SKM-1 treated with dmso at 0.1 percent for 144 hours (cell line): ENCODE measurements around the gene SLC36A3.
A peak's percentile ranks its signal among the peaks of the same experiment; 100 is the strongest.
"Not testable (repeated sequence)": the region's sequence is repeated elsewhere in the genome, so short reads cannot be mapped to it uniquely, and the experiment has no call there.

Experiments
- DNase-seq: peaks from one replicate; lab custom pipeline; 2025; ENCODE audit not compliant: unreplicated experiment; lab: John Stamatoyannopoulos, UW

Gene SLC36A3

DNA sequence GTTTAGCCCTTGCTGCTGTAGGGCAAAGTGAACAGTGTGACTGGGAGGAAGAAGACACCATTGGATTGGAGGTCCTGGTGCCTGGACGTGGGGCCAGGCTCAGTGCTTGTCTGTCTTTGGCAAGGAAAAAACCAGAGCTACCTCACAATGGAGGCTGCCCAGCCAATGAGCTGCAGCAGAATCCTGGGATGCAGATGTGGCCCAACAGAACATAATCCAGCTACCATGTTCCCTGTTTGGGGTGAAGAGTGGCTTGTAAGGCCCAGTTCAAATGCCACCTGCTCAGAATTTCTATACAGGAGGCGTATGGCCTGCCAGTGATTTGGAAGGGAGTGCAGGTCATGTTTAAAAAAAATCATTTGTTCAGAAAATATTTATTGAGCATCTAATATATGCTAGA lies at the start of gene SLC36A3:
SLC36A3 (minus strand) TSS at position 101 of the 400 bp plus-strand sequence. CDS start 412 bp downstream, outside the sequence.
- no peak for DNase-seq

DNA sequence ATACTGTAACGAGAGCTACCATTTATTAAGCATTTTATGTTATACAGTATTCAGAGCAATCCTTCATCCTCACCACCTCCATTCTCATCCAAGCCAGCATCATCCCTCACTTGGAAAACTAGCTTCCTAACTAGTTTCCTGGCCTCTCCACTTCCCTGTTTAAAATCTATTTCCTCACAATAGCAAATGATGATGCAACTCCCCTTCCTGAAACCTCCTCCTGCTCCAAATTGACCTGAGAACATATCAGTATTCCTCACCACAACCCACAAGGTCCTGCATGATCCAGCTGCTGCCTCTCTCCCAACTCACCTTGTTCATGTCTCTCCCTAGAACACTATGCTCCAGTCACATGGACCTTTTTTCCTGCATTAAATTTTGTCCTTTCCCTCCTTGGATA lies 48.1 kb upstream of the SLC36A3 start:
- DNase-seq: peak; percentile 29

DNA sequence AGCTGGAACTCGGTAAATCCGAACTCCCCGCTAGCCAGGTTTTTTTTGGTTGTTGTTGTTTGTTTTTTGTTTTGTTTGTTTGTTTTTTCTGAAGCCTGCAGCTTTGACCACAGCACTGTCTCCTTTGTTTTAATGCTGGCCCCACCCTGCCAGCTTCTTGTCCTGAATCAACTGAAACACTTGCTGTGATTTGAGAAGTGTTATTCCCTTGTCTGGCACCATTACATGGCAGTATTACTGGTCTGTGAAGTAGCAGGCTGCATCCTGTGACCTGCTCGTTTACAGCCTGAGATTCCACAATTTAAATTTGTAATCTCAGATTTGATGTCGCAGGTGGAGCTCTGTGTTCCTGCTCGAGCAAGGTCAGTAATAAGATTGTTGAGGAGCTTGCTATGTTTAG lies 45.2 kb upstream of the SLC36A3 start:
- no peak for DNase-seq

- no peak for DNase-seq
Observed at GRCh38 chr5:151347369-151347768, 43.8 kb upstream of the SLC36A3 start, which contains the start of gene SLC36A2. Gene SLC36A2 (minus strand): TSS chr5:151347559. CDS start chr5:151347460, 99 bp downstream.

- DNase-seq: no peak
Observed at GRCh38 chr5:151345808-151346478, 42.4 kb upstream of the SLC36A3 start.

GRCh38 chr5:151345187-151345807 lies 41.7 kb upstream of the SLC36A3 start:
- no peak for DNase-seq

GRCh38 chr5:151344088-151344487 lies 40.5 kb upstream of the SLC36A3 start:
- no peak for DNase-seq

GRCh38 chr5:151340004-151340403 lies 36.4 kb upstream of the SLC36A3 start:
- no peak for DNase-seq

DNA sequence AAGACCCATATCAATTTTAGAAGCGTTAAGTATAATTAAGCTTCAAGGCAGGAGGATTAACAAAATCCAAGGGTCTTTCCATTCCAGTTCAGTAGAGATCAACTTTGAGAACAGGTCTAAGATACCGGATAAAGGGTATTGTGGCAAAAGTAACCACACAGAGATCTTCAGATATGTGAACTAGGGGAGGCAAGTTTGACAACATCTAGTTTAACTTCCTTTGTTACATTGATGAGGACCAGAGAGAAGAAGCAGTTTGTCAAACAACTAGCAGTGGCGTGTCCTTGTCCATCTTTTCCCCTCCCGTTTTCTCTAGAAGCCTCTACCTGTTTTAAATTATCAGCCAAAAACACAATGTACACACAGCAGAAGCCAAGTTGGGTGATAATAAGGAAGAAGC lies 35.2 kb upstream of the SLC36A3 start:
- no peak for DNase-seq

GRCh38 chr5:151332857-151333256 lies 29.3 kb upstream of the SLC36A3 start:
- DNase-seq: no peak

GRCh38 chr5:151328734-151329133 lies 25.2 kb upstream of the SLC36A3 start:
- DNase-seq: no peak

DNA sequence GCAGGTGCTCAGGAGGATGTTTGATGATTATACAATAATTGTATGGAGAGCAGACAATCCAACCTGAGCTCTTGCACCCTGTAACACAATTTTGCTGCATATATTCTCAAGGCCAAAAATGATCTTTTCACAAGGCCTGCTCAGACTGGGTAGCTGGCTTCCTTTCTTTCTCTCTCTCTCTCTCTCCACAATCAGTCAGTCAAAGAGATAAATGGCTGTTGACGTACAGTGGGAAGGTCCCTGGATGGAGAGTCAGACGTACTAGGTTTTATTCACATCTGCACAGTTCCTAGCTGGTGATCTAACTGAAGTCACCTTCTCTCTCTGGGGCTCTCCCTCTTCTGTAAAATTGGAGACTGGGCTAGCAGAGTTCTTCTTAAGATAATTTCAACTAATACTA lies 24.0 kb upstream of the SLC36A3 start:
- no peak for DNase-seq

GRCh38 chr5:151326266-151326665 lies 22.7 kb upstream of the SLC36A3 start:
- DNase-seq: no peak

DNA sequence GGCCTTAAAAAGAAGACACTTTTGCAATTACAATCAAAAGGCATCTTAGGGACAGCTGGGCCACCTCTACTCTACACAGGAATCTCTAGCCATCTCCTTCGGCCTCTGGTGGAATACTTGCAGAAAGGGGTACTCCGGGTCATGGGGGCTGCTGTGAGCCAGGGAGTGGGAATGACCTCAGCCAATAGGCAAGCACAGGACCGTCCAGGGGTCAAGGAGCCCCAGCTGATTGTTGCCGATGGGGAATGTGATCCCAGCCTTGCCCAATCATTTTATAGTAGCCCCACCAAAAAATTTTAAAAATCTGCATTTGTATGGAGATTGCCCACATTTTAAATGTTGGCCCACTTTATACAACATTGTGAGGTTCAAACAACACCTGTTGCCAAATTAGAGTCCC lies 16.9 kb upstream of the SLC36A3 start:
- DNase-seq: no peak

GRCh38 chr5:151318850-151319732 lies 15.5 kb upstream of the SLC36A3 start:
- DNase-seq: no peak

- no peak for DNase-seq
Observed at GRCh38 chr5:151317871-151318270, 14.3 kb upstream of the SLC36A3 start.

GRCh38 chr5:151315998-151316597 lies 12.5 kb upstream of the SLC36A3 start:
- DNase-seq: peak; percentile 41

GRCh38 chr5:151313357-151313756 lies 9.8 kb upstream of the SLC36A3 start:
- no peak for DNase-seq

- no peak for DNase-seq
Observed at GRCh38 chr5:151312756-151313324, 9.3 kb upstream of the SLC36A3 start.

- no peak for DNase-seq
Observed at GRCh38 chr5:151310932-151311331, 7.4 kb upstream of the SLC36A3 start.

GRCh38 chr5:151309821-151310220 lies 6.3 kb upstream of the SLC36A3 start:
- DNase-seq: not testable (repeated sequence)
